Kidney epithelial cell (primary cell): ENCODE results near the gene ZBTB12. TPM values are rescaled to one million over a fixed set of nuclear protein-coding genes. Genes with fewer than 3 reads are reported as not detected.
"Not testable (repeated sequence)": the region's sequence is repeated elsewhere in the genome, so short reads cannot be mapped to it uniquely, and the experiment has no call there.

Experiments used
- DNase-seq: peaks from one replicate; pipeline ENCODE4 v3.0.0-alpha.2; 2010; ENCODE audit warnings: low read depth
- H3K27me3 ChIP-seq: 2 replicates; pipeline ENCODE4 v1.6.0; 2011; ENCODE audit warnings: low read length; ENCODE audit not compliant: control insufficient read depth, insufficient read depth
- H3K36me3 ChIP-seq: 2 replicates; pipeline ENCODE4 v1.5.1; 2011; ENCODE audit warnings: low read length; ENCODE audit not compliant: control insufficient read depth, insufficient read depth
- H3K4me3 ChIP-seq: 2 replicates; pipeline ENCODE4 v1.5.1; 2011; ENCODE audit warnings: low read depth, mild to moderate bottlenecking, control low read depth, low read length
- total RNA-seq: library from RNA; depleted of rRNA; stranded (reverse); fragments of >200 nt; gene quantifications from 2 replicates; pipeline ENCODE4 v1.2.3, GENCODE V29; 2015
- TF ChIP-seq, protein P1 (sequence below): IDR thresholded peaks from 2 replicates; pipeline ENCODE4 v1.5.1; 2011; ENCODE audit warnings: mild to moderate bottlenecking, moderate library complexity, low read length, control low read depth, inconsistent platforms; ENCODE audit not compliant: insufficient read depth, poor library complexity, severe bottlenecking

The ZBTB12 gene
- total RNA-seq, 1 donor from 2014 or later: 3.0 TPM

GRCh38 chr6:31908791-31909190, 6.9 kb upstream of the ZBTB12 start:
- no peak for DNase-seq

DNA sequence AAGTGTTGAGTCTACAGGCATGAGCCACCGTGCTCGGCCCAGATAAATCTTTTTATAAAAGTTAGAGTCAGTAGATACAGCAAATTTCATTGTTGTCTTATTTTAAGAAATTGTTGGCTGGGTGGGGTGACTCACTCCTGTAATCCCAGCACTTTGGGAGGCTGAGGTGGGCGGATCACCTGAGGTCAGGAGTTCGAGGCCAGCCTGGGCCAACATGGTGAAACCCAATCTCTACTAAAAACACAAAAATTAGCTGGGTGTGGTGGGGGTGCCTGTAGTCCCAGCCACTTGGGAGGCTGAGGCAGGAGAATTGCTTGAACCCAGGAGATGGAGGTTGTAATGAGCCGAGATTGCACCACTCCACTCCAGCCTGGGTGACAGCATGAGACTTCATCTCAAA, 6.4 kb upstream of the ZBTB12 start:
- not testable (repeated sequence) for H3K36me3 ChIP-seq, H3K27me3 ChIP-seq, H3K4me3 ChIP-seq, DNase-seq

More at GRCh38 chr6:31908791-31909190, 6.9 kb upstream of the ZBTB12 start:
- Histone ChIP-seq H3K27me3 (no peaks in the 10 kb centered on the region), H3K4me3 (no peak overlapping the region), H3K36me3 (no peaks in the 10 kb centered on the region)
- TF ChIP-seq, protein P1, sequence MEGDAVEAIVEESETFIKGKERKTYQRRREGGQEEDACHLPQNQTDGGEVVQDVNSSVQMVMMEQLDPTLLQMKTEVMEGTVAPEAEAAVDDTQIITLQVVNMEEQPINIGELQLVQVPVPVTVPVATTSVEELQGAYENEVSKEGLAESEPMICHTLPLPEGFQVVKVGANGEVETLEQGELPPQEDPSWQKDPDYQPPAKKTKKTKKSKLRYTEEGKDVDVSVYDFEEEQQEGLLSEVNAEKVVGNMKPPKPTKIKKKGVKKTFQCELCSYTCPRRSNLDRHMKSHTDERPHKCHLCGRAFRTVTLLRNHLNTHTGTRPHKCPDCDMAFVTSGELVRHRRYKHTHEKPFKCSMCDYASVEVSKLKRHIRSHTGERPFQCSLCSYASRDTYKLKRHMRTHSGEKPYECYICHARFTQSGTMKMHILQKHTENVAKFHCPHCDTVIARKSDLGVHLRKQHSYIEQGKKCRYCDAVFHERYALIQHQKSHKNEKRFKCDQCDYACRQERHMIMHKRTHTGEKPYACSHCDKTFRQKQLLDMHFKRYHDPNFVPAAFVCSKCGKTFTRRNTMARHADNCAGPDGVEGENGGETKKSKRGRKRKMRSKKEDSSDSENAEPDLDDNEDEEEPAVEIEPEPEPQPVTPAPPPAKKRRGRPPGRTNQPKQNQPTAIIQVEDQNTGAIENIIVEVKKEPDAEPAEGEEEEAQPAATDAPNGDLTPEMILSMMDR: no peak

GRCh38 chr6:31907158-31907813, 5.4 kb upstream of the ZBTB12 start:
- peak; percentile 81 for DNase-seq
- TF ChIP-seq, protein P1: no peak
- H3K27me3 ChIP-seq: no peaks in the 10 kb centered on the region
- H3K36me3 ChIP-seq: no peaks in the 10 kb centered on the region
- H3K4me3 ChIP-seq: no peak overlapping the region

DNA sequence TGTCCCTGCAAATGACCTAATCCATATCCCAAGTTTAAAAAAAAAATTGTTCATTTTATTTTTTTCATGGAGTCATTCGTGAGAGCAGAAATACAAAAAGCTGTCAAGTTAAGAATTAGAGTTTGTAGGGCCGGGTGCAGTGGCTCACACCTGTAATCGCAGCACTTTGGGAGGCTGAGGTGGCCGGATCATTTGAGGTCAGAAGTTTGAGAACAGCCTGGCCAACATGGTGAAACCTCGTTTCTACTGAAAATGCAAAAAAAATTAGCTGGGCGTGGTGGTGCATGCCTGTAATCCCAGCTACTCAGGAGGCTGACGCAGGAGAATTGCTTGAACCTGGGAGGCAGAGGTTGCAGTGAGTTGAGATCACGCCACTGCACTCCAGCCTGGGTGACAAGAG, 4.8 kb upstream of the ZBTB12 start:
- not testable (repeated sequence) for H3K36me3 ChIP-seq, H3K27me3 ChIP-seq, DNase-seq, H3K4me3 ChIP-seq

- no peak for DNase-seq
- TF ChIP-seq, protein P1: no peak
Measured at GRCh38 chr6:31906122-31906521, 4.2 kb upstream of the ZBTB12 start.

DNA sequence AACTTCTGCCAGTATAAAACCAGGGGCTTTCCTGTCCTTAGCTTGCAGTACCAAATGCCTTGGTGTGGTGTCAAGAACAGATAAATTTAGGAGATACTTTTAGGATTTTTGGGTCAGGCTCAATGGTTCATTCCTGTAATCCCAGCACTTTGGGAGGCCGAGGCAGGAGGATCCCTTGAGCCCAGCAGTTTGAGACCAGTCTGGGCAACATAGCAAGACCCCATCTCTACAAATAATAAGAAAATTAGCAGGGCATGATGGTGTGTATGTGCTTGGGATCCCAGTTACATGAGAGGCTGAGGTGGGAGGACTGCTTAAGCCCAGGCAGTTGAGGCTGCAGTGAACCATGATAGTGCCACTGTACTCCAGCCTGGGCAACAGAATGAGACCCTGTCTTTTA, 3.2 kb upstream of the ZBTB12 start:
- no peak for DNase-seq
- TF ChIP-seq, protein P1: no peak
- H3K4me3 ChIP-seq: no peak overlapping the region
- no peaks in the 10 kb centered on the region for H3K27me3 ChIP-seq
- H3K36me3 ChIP-seq: no peaks in the 10 kb centered on the region

More at GRCh38 chr6:31906122-31906521, 4.2 kb upstream of the ZBTB12 start:
- no peak overlapping the region for H3K4me3 ChIP-seq
- no peaks in the 10 kb centered on the region for H3K27me3 ChIP-seq
- no peaks in the 10 kb centered on the region for H3K36me3 ChIP-seq

GRCh38 chr6:31903957-31904356, 2.1 kb upstream of the ZBTB12 start:
- TF ChIP-seq, protein P1: no peak
- Histone ChIP-seq H3K36me3 (no peaks in the 10 kb centered on the region), H3K27me3 (no peaks in the 10 kb centered on the region), H3K4me3 (no peak overlapping the region)
- DNase-seq: no peak
